SH-SY5Y (cell line): Measurements from ENCODE around the gene SH3D21.

Source experiments
- GATA2 ChIP-seq: IDR thresholded peaks from 2 replicates; pipeline ENCODE4 v1.6.1; 2011; ENCODE audit warnings: mild to moderate bottlenecking, low read depth, low read length
- GATA3 ChIP-seq: IDR thresholded peaks from 2 replicates; pipeline ENCODE4 v1.6.1; 2011; ENCODE audit warnings: low read depth, mild to moderate bottlenecking, low read length, moderate library complexity

DNA sequence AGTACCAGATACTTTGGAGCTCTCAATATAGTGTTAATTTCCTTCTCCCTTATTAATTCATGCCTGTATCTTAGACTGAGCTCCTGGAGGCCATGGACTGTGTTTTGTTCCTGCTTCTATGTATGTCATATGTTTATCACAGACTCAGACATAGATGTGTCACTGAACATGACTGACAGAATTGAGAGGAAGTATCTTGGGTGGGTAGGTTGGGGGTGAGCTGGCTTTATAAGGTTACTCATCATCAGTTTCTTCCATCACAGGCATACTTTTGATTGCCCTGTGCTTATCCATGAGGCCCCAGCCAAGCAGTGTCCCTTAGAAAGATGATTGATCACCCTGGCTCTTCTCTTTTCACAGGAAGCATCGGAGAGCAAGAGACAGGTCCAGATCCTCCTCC lies 5.6 kb upstream of the SH3D21 start:
- TF ChIP-seq GATA2 (no peak), GATA3 (no peak)
